Esophagus muscularis mucosa (tissue), 4 donors: ENCODE data around the gene UVRAG. TPM values are rescaled to one million over a fixed set of nuclear protein-coding genes. Genes with fewer than 3 reads are reported as not detected.

Experiments
- DNase-seq: peaks from one replicate; pipeline ENCODE4 v3.0.0-alpha.2; 2017; ENCODE audit errors: extremely low spot score
- H3K27ac ChIP-seq, 4 donors: fragments of 200-600 bp; sonication (generic); replicated peaks in 1 of 4; 1 replicate in 3 of 4; 2 replicates in 1 of 4; pipeline ENCODE4 v1.5.1; 2016 to 2019; ENCODE audit warnings: mild to moderate bottlenecking in 1 of 4
- H3K27me3 ChIP-seq, 4 donors: fragments of 200-600 bp; sonication (generic); one replicate each; pipeline versions ENCODE4 v1.5.1 to v1.6.0; 2016 to 2019
- H3K36me3 ChIP-seq, 4 donors: fragments of 200-600 bp; sonication (generic); one replicate each; pipeline ENCODE4 v1.5.1; 2016 to 2019
- H3K4me1 ChIP-seq, 4 donors: fragments of 200-600 bp; sonication (generic); one replicate each; pipeline ENCODE4 v1.5.1; 2016 to 2019
- H3K4me3 ChIP-seq, 4 donors: fragments of 200-600 bp; sonication (generic); 1 replicate in 2 of 4; 2 replicates in 2 of 4; pipeline ENCODE4 v1.5.1; 2016 to 2019; ENCODE audit warnings: mild to moderate bottlenecking in 4 of 4, moderate library complexity in 1 of 4
- H3K9me3 ChIP-seq, 4 donors: fragments of 200-600 bp; sonication (generic); 1 replicate in 3 of 4; 2 replicates in 1 of 4; pipeline ENCODE4 v1.5.1; 2016 to 2019
- EP300 ChIP-seq: sonication (generic); formaldehyde crosslinking; IDR thresholded peaks from one replicate; pipeline ENCODE4 v1.6.1; 2017; ENCODE audit warnings: antibody characterized with exemption
- POLR2A ChIP-seq: fragments of 450-650 bp; IDR thresholded peaks from one replicate; pipeline ENCODE4 v1.6.1; 2017; ENCODE audit warnings: antibody characterized with exemption, moderate library complexity, mild to moderate bottlenecking, low read depth
- POLR2AphosphoS5 ChIP-seq, 2 donors: sonication (generic); formaldehyde crosslinking; IDR thresholded peaks; one replicate each; pipeline ENCODE4 v1.6.1; 2017; ENCODE audit warnings: antibody characterized with exemption in 2 of 2
- WGBS: methylation state at CpG from one replicate; pipeline ENCODE4 v1.1.5; 2018; 5-methylcytosine and 5-hydroxymethylcytosine counted together
- intact Hi-C: fragments of 100-400 bp; cut with DNase I; formaldehyde crosslinking; loops from one replicate; pipeline ENCODE4 v1.15.1; 2023
- total RNA-seq, 4 donors: library from RNA; depleted of rRNA; stranded (reverse); fragments of >200 nt; gene quantifications; one replicate each; pipeline versions ENCODE4 v1.1.0 to v1.2.1, GENCODE V29; 2016
- TF ChIP-seq, protein P1 (sequence below), 3 experiments: fragments of 200-600 bp in 2 of 3; fragments of 450-650 bp in 1 of 3; sonication (generic) in 2 of 3; IDR thresholded peaks; one replicate each; pipeline ENCODE4 v1.5.1; 2017 to 2019; ENCODE audit warnings: antibody characterized with exemption in 3 of 3, mild to moderate bottlenecking in 2 of 3, moderate library complexity in 1 of 3

The UVRAG gene
- total RNA-seq, 4 donors from 2014 or later = 30.6 to 37.4 (median 34.7) TPM

DNA sequence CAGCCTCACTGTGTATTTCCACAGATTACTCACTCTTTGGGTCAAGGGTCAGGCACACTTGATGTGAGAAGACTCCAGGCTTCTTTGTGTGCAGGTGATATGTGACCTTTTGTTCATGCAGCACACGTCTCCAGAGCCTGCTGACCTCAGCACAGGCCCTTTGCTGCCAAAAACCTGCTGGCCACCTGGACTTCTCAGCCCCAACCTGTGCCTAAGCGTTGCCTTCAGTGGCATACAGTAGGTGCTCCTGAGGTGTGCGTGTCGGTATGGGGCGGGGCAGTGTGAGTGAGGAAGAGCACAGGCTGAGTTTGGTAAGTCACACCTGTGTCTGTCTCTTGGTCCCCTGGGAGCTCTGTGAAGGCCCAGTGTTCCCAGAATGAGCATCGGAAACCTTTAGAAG is 333.2 kb downstream of the UVRAG start:
- TF ChIP-seq EP300 = no peak
- TF ChIP-seq POLR2AphosphoS5 (IDR thresholded peaks at IDR 0.05) = no peak
- intact Hi-C loops = no loop called here
- H3K9me3 ChIP-seq = no peaks in the 10 kb centered on the region
- H3K4me3 ChIP-seq = no peak overlapping the region
- H3K36me3 ChIP-seq = peaks cover 0 to 4% (median 2%) of the 10 kb centered on the region in 4 donors
- peaks cover 10 to 17% (median 14%) of the 10 kb centered on the region in 4 donors for H3K4me1 ChIP-seq
- no peak overlapping the region for H3K27ac ChIP-seq
- no peak for DNase-seq
- no peaks in the 10 kb centered on the region for H3K27me3 ChIP-seq
- 100% methylated on average over 4 of the region's 6 CpGs for WGBS

DNA sequence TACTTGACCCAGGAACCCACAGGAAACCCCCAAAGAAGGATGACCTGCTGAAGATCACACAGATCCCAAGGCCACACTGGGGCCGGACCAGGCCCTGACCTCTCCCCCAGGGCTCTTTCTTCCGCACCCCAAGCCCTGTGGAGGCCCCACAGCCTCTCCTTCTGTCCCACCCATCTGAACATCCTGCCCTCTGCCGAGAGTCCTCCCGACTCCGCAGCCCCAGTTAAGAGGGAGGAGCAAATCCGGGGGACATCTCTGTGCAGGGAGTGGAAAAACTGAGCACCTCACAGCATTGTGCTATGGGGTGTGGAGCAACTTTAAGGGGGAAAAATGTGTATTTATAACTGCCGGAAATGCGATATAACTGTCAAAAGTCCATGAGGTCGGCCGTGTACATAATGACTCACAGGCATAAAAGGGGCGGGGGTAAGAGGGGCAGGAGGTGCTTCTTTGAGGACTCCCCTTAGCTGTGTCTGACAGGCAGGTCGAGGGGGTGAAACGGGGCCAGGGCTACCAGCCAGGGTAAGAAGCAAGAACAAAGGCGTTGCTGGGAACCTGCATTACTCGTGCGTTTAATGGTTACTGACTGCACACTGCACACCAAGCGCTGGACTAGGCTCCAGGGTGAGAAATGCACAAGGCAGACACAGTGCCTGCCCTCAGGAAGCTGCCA is 334.1 kb downstream of the UVRAG start:
- Histone ChIP-seq H3K4me1 (peaks cover 10 to 22% (median 14%) of the 10 kb centered on the region in 4 donors), H3K36me3 (no peaks in the 10 kb centered on the region), H3K4me3 (no peak overlapping the region), H3K27me3 (no peaks in the 10 kb centered on the region), H3K9me3 (no peaks in the 10 kb centered on the region), H3K27ac (no peak overlapping the region)
- TF ChIP-seq POLR2AphosphoS5 (IDR thresholded peaks at IDR 0.05) (no peak), POLR2A (no peak), EP300 (no peak)
- intact Hi-C loops = no loop called here
- WGBS = 82% methylated on average over 17 of the region's 17 CpGs
- DNase-seq = no peak

DNA sequence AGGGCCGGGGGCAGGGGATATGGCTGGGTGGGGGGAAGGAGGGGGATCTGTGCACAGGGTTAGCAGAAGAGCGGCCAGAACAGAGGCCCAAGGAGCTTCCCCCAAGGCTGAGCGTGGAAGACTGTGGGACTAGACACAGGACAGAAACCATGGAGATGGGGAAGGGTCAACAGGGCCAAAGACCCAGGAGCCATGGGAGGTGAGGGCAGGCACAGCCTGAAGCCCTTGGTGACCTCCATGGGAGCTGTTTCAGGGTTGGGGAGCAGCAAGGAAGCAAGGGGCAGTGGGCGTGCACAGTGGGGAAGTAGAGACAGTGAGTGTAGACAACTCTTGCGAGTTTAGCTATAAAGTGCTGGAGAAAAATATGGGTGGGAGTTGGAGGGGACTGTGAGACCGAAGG is 334.7 kb downstream of the UVRAG start:
- H3K36me3 ChIP-seq = no peaks in the 10 kb centered on the region
- H3K4me3 ChIP-seq = no peak overlapping the region
- H3K4me1 ChIP-seq = peaks cover 10 to 22% (median 14%) of the 10 kb centered on the region in 4 donors
- TF ChIP-seq POLR2AphosphoS5 (IDR thresholded peaks at IDR 0.05) = no peak
- TF ChIP-seq EP300 = no peak
- TF ChIP-seq, protein P1, sequence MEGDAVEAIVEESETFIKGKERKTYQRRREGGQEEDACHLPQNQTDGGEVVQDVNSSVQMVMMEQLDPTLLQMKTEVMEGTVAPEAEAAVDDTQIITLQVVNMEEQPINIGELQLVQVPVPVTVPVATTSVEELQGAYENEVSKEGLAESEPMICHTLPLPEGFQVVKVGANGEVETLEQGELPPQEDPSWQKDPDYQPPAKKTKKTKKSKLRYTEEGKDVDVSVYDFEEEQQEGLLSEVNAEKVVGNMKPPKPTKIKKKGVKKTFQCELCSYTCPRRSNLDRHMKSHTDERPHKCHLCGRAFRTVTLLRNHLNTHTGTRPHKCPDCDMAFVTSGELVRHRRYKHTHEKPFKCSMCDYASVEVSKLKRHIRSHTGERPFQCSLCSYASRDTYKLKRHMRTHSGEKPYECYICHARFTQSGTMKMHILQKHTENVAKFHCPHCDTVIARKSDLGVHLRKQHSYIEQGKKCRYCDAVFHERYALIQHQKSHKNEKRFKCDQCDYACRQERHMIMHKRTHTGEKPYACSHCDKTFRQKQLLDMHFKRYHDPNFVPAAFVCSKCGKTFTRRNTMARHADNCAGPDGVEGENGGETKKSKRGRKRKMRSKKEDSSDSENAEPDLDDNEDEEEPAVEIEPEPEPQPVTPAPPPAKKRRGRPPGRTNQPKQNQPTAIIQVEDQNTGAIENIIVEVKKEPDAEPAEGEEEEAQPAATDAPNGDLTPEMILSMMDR (IDR thresholded peaks at IDR 0.05) = no peak
- WGBS = 98% methylated on average over 6 of the region's 6 CpGs
- intact Hi-C loops = loop anchor here (5.0 kb wide), 1 partner anchor 347 kb away; no protein-coding TSS in a partner anchor
- H3K27ac ChIP-seq = no peak overlapping the region
- no peaks in the 10 kb centered on the region for H3K9me3 ChIP-seq
- DNase-seq = no peak
- H3K27me3 ChIP-seq = no peaks in the 10 kb centered on the region

DNA sequence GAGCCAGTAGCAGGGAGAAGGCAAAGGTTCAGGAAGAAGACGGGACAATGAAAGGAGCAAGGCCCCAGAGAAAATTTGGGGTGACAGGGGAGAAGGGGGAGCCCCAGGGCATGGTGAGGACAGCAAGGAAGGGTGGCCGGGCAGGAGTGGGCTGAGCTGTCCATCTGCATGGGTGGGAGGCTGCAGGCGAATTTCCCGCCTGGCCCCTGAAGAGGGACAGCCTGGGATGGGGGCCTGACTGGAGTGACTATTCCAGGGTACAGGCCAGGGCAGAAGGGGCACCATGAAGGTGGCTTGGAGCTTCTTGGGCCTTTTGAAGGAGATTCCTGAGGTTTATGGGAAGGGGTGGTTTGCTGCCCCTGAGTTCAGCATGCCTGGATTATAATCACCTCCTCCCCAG is 335.1 kb downstream of the UVRAG start:
- intact Hi-C loops = loop anchor here (5.0 kb wide), 1 partner anchor 348 kb away; no protein-coding TSS in a partner anchor
- no peak overlapping the region for H3K4me3 ChIP-seq
- DNase-seq = no peak

DNA sequence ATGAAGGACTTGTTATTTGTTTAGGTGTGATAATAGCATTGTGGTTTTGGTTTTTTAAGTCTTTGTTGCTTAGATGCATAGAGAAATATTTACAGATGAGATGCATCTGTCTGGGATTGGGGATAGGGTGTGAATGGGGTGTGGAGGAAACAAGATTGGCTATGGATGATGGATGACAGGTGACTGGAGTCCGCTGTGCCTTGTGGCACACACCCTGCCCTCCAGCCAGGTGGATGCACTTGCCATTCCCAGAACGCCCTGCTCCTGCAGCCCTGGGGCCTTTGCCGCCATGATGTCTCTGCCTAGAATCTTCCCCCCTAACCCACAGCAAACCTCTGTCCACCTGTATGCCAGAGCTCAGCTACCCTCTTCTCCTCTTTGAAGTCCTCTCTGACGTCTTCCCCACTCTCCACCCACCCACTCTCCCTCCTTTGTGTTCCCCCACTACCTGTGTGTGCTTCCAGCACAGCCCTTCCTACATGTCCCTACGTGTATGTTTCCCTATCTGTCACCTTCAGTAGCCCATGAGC is 336.6 kb downstream of the UVRAG start:
- no peaks in the 10 kb centered on the region for H3K9me3 ChIP-seq
- no peaks in the 10 kb centered on the region for H3K36me3 ChIP-seq
- intact Hi-C loops = loop anchor here (2.0 to 5.0 kb wide), 2 partner anchors 255 to 349 kb away; no protein-coding TSS in a partner anchor
- H3K27me3 ChIP-seq = no peaks in the 10 kb centered on the region
- H3K4me1 ChIP-seq = peaks cover 10 to 22% (median 13%) of the 10 kb centered on the region in 4 donors
- H3K27ac ChIP-seq = no peak overlapping the region
- WGBS = 79% methylated on average over 5 of the region's 5 CpGs
- H3K4me3 ChIP-seq = peak overlapping the region in 3 of 4 donors; percentile 45 to 56 (median 50)
- DNase-seq = no peak
- TF ChIP-seq EP300 = no peak
- TF ChIP-seq POLR2AphosphoS5 (IDR thresholded peaks at IDR 0.05) = no peak
- TF ChIP-seq, protein P1 (IDR thresholded peaks at IDR 0.05) = no peak

More for the DNA sequence above, 335.1 kb downstream of the UVRAG start:
- TF ChIP-seq EP300 (no peak), POLR2A (no peak), POLR2AphosphoS5 (IDR thresholded peaks at IDR 0.05) (no peak)
- TF ChIP-seq, protein P1 (IDR thresholded peaks at IDR 0.05) = no peak
- no peaks in the 10 kb centered on the region for H3K27me3 ChIP-seq
- no peaks in the 10 kb centered on the region for H3K36me3 ChIP-seq
- peaks cover 10 to 22% (median 14%) of the 10 kb centered on the region in 4 donors for H3K4me1 ChIP-seq
- H3K9me3 ChIP-seq = no peaks in the 10 kb centered on the region
- no peak overlapping the region for H3K27ac ChIP-seq
- 95% methylated on average over 4 of the region's 4 CpGs for WGBS
